Stomach (tissue), 4 donors: ENCODE results near the gene NUP35.
"Not testable (repeated sequence)": the region's sequence is repeated elsewhere in the genome, so short reads cannot be mapped to it uniquely, and the experiment has no call there.

Experiments used
- POLR2A ChIP-seq, 4 donors: fragments of 450-650 bp; IDR thresholded peaks; one replicate each; pipeline ENCODE4 v1.6.1; 2016; ENCODE audit warnings: antibody characterized with exemption in 4 of 4, control low read depth in 2 of 4, mild to moderate bottlenecking in 1 of 4, moderate library complexity in 1 of 4
- TF ChIP-seq, protein P1 (sequence below), 7 experiments: fragments of 450-650 bp in 4 of 7; fragments of 200-600 bp in 3 of 7; sonication (generic) in 3 of 7; IDR thresholded peaks; one replicate each; pipeline ENCODE4 v1.5.1; 2016 to 2019; ENCODE audit warnings: antibody characterized with exemption in 7 of 7, control low read depth in 2 of 7, mild to moderate bottlenecking in 1 of 7

GRCh38 chr2:183166976-183167375 is 42.7 kb downstream of the NUP35 start:
- TF ChIP-seq, protein P1, sequence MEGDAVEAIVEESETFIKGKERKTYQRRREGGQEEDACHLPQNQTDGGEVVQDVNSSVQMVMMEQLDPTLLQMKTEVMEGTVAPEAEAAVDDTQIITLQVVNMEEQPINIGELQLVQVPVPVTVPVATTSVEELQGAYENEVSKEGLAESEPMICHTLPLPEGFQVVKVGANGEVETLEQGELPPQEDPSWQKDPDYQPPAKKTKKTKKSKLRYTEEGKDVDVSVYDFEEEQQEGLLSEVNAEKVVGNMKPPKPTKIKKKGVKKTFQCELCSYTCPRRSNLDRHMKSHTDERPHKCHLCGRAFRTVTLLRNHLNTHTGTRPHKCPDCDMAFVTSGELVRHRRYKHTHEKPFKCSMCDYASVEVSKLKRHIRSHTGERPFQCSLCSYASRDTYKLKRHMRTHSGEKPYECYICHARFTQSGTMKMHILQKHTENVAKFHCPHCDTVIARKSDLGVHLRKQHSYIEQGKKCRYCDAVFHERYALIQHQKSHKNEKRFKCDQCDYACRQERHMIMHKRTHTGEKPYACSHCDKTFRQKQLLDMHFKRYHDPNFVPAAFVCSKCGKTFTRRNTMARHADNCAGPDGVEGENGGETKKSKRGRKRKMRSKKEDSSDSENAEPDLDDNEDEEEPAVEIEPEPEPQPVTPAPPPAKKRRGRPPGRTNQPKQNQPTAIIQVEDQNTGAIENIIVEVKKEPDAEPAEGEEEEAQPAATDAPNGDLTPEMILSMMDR (IDR thresholded peaks at IDR 0.05), result not testable (repeated sequence)
- TF ChIP-seq POLR2A (IDR thresholded peaks at IDR 0.05), result not testable (repeated sequence)
